HG03135 (cell line): ENCODE measurements around the gene SLC25A43.
A peak's percentile ranks its signal among the peaks of the same experiment; 100 is the strongest.
"Not testable (repeated sequence)": the region's sequence is repeated elsewhere in the genome, so short reads cannot be mapped to it uniquely, and the experiment has no call there.

Source experiments
- ATAC-seq: cut with Tn5 transposase; IDR thresholded peaks from one replicate; pipeline ENCODE4 v1.9.1; 2021; ENCODE audit warnings: mild to moderate bottlenecking, moderate library complexity; ENCODE audit not compliant: unreplicated experiment

SLC25A43 gene

DNA sequence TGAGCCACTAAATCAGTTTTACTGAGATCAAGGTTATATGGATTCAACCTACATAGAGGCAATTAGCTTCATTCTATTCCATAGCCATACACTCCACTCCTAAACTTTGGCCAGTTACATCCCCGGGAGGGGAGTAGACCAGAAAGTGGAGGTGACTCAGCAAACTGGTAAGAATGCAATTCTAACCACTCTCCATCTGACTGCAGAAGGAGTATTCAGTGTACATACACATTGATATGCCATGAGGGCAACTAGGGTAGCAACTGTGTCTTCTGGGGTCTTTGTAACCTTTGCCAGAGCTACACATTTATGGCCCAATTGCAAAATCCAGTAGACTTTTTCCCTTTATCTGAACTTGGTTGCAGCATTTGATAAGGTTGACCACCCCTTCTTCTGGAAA lies 7.6 kb downstream of the SLC25A43 start:
- no peak for ATAC-seq

GRCh38 chrX:119407681-119408080 lies 8.5 kb downstream of the SLC25A43 start:
- no peak for ATAC-seq

GRCh38 chrX:119410027-119410819 lies 11.1 kb downstream of the SLC25A43 start:
- no peak for ATAC-seq

GRCh38 chrX:119410854-119411253 lies 11.7 kb downstream of the SLC25A43 start:
- ATAC-seq: no peak

DNA sequence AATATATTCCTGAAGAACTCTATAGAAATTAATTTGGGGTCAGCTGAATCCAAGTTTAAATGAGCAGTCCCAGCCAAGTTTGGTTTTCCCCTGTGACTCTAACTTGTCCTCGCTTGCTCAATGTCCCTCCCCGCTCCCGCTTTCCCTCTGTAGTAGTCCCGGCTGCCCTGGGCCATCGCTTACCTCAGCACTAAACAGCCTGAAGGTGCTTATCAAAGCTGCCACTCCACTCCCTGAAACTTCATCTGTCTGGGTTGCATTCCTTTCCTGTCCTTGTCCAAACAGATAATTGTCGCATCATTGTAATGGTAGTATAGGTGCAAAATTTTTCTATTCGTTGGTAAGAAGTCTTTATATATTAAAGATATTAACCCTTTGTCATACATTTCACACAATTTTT lies 12.8 kb downstream of the SLC25A43 start:
- ATAC-seq: no peak

GRCh38 chrX:119417376-119417775 lies 18.2 kb downstream of the SLC25A43 start:
- ATAC-seq: no peak

GRCh38 chrX:119417842-119418241 lies 18.7 kb downstream of the SLC25A43 start:
- no peak for ATAC-seq

- ATAC-seq: no peak
Observed at GRCh38 chrX:119419146-119419545, 20.0 kb downstream of the SLC25A43 start.

DNA sequence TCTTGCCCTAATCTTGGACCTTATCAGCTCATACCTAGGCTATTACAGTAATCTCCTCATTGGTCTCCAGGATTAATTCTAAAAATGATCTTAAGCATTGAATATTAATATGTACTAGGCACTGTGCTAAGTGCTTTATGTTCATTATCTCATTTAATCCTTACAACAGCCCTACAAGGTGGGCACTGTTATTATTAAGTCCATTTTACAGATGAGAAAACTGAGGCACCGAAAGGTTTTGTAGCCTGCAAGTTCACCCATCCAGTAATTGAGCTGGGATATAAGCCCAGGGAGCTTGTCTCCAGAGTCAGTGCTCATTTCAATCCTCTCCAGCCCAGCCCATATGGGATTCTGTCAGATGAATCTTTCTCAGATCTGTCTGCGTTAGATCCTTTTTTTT lies 20.8 kb downstream of the SLC25A43 start:
- ATAC-seq: no peak

DNA sequence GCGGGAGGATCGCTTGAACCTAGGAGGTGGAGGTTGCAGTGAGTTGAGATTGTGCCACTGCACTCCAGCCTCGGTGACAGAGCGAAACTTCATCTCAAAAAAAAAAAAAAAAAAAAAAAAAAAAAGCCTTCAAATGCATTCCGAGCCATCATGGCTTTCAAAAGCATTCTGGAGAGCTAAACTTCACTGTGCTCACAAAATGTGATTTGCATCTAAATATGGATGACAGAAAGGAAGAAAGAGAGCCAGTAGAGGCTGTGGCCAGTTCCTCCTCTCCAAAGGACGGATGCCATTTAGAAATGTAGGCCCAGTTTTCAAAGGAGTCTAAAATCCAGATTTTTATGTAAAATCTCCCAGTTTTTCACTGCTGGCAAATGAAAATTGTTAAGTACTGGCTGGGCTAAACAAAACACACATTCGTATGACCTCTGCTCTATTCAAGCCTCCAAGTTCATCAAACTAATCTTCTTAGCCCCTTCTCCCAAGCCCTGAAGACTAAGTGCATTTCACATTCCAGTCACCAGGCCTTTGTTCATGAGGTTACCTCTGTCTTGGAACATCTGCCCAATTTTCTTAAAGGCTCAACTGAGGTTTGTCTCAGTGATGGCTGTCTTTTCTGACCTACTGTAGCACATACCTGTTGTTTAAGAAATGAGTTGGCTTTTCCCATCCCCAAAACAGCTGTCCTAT lies 22.0 kb downstream of the SLC25A43 start:
- ATAC-seq: no peak

GRCh38 chrX:119423631-119424030 lies 24.5 kb downstream of the SLC25A43 start:
- no peak for ATAC-seq

GRCh38 chrX:119424999-119425398 lies 25.9 kb downstream of the SLC25A43 start:
- no peak for ATAC-seq

GRCh38 chrX:119427024-119427794 lies 28.1 kb downstream of the SLC25A43 start:
- ATAC-seq: peak; percentile 80

- ATAC-seq: no peak
Observed at GRCh38 chrX:119427795-119428185, 28.7 kb downstream of the SLC25A43 start.

- no peak for ATAC-seq
Observed at GRCh38 chrX:119429471-119429870, 30.3 kb downstream of the SLC25A43 start.

DNA sequence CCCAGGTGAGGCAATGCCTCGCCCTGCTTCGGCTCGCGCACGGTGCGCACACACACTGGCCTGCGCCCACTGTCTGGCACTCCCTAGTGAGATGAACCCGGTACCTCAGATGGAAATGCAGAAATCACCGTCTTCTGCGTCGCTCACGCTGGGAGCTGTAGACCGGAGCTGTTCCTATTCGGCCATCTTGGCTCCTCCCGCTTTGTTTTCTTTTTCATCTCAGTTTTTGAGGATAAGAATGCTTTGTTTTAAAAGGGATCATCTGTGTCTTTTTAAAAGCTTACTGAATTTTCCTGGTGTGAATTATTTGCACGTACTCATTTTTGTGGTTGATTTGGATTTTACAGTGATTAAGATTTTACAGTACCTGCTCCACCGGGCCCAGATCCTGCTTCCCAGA lies 42.2 kb downstream of the SLC25A43 start:
- ATAC-seq: not testable (repeated sequence)

DNA sequence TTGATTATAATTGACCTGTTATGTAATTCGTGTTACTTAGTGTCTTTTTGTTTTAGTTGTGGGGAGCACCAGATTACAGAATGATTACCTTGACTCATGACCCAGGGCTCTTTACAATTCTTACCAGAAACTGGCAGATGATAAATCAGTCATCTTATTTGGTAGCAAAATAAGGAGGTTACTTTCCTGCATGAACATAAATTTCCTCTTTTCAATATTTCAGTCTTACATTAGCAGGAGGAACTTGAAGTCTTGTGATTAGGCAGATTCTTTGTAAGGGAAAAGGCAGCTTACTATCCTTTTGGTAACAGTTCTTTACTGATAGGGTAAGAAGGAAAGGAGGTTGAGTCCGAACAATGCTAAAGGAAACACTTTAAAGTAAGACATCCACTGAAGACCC lies 43.1 kb downstream of the SLC25A43 start:
- no peak for ATAC-seq

- ATAC-seq: no peak
Observed at GRCh38 chrX:119453202-119453601, 54.1 kb downstream of the SLC25A43 start.

DNA sequence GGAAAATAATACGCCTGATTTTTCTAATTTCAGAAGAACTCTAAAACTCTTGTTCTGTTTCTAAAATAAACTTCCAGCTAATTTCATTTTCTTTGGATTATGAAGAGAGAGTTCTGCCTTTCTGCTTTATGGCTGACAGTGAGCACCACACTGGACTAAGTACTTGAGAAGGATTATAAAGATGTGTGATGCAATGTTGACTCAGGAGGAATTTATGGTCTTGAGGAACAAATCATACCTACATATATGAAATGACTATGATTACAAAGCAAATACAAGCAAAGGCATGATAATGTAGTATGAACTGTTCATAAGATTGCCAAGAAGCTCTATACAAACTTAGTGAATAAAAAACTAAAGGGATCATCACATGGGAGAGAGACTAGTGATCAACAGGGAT lies 56.1 kb downstream of the SLC25A43 start:
- no peak for ATAC-seq

DNA sequence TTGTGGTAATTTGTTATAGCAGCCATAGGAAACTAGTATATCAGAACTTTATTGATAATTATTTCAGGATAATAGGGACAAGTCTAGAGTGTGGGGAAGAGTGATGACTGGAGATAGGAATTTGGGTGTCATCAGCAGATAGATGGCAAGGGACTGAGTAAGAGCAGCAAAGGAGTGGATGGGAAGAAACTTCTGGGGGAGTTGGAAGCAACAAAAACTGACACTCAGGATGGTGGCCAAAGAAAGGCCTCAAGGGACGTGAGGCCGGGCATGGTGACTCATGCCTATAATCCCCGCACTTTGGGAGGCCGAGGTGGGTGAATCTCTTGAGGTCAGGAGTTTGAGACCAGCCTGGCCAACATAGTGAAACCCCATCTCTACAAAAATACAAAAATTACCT lies 60.0 kb downstream of the SLC25A43 start:
- ATAC-seq: no peak

DNA sequence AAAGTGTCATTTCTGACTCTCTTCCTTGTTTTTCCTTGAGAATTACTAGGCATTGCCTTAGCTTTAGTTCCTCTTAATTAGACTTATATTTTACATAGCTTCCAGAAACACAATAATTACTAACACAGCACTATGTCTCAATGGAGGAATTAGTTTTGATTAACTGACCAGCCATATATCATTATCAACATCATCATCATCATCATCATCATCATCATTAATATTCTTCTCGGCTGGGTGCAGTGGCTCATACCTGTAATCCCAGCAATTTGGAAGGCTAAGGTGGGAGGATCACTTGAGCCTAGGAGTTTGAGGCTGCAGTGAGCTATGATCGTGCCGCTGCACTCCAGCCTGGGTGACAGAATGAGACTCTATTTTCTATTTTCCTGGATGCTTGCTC lies 66.4 kb downstream of the SLC25A43 start:
- ATAC-seq: no peak

- ATAC-seq: no peak
Observed at GRCh38 chrX:119466970-119467369, 67.8 kb downstream of the SLC25A43 start.
